ENCODE measurements around the gene BMP7. TPM values are rescaled to one million over a fixed set of nuclear protein-coding genes. Genes with fewer than 3 reads are reported as not detected.

The BMP7 gene
- total RNA-seq, 1 donor from 2014 or later, result not detected

DNA sequence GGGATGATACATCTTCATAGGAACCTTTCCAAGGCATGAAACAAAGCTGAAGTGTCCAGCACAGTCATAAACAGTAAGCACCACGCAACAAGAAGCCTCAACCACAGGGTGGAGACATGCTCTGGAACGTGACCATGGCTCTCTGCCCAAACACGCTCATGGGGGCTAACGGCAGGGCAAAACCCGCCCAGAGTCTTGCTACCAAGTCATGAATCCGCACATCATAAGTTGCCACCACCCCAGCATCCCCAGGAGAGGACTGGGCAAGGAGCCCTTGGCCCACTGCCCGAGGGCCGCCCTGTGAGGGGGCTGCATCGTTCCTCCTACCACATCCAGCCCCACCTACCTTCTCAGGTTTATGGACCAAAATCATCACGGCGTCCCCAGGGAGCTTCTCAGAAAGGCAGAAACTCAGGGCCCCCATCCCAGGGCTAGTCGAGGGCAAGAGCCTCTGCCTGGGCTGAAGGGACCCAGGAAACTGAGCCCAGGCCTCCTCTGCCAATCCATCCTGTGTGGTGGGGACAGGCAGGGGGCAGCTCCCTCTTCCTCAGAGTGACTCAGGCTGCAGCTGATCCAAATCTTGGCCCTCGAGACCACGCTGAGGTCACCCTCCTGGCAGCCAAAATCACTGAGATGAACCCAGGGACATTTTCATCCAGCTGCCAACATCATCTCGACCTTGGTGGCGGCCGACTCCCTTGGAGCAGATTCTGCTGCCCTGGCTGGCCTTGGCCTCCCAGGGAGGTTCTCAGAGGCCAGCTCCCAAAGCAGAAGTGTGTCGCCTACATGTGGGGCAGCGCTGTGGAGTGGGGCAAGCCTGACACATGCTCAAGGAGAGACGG, 42.6 kb downstream of the BMP7 start:
- Histone ChIP-seq H3K27me3 (ENCODE audit: control insufficient read depth, insufficient read depth, low read length) (peaks cover 2% of the 10 kb centered on the region), H3K4me3 (ENCODE audit: low read depth, low read length) (no peak overlapping the region), H3K36me3 (ENCODE audit: control insufficient read depth, insufficient read depth, low read length) (no peaks in the 10 kb centered on the region)
- TF ChIP-seq, protein P1, sequence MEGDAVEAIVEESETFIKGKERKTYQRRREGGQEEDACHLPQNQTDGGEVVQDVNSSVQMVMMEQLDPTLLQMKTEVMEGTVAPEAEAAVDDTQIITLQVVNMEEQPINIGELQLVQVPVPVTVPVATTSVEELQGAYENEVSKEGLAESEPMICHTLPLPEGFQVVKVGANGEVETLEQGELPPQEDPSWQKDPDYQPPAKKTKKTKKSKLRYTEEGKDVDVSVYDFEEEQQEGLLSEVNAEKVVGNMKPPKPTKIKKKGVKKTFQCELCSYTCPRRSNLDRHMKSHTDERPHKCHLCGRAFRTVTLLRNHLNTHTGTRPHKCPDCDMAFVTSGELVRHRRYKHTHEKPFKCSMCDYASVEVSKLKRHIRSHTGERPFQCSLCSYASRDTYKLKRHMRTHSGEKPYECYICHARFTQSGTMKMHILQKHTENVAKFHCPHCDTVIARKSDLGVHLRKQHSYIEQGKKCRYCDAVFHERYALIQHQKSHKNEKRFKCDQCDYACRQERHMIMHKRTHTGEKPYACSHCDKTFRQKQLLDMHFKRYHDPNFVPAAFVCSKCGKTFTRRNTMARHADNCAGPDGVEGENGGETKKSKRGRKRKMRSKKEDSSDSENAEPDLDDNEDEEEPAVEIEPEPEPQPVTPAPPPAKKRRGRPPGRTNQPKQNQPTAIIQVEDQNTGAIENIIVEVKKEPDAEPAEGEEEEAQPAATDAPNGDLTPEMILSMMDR (IDR thresholded peaks at IDR 0.05; ENCODE audit: insufficient read depth, low read length, severe bottlenecking), result no peak
- no peak for DNase-seq (ENCODE audit: low read depth)
- no peak for FAIRE-seq

DNA sequence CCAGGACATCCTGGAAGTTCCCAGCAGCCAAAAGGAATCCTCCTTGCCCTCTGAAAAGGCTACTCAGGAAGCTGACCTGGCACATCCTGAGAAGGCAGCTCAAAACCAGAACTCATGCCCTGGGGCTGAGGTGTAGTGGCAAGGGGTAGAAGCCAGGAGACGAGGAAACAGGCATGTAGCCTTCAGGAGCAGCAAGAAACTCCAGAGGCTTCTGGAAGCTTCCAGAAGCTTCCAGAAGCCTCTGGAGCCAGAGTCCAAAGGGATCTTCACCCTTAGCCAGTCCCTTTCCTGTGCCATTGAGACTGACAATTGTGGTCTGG, 43.9 kb downstream of the BMP7 start:
- H3K4me3 ChIP-seq (ENCODE audit: low read depth, low read length), result no peak overlapping the region
- H3K36me3 ChIP-seq (ENCODE audit: control insufficient read depth, insufficient read depth, low read length), result no peaks in the 10 kb centered on the region
- TF ChIP-seq, protein P1 (IDR thresholded peaks at IDR 0.05; ENCODE audit: insufficient read depth, low read length, severe bottlenecking), result no peak
- DNase-seq (ENCODE audit: low read depth) (no peak), FAIRE-seq (no peak)
- H3K27me3 ChIP-seq (ENCODE audit: control insufficient read depth, insufficient read depth, low read length), result peaks cover 2% of the 10 kb centered on the region

DNA sequence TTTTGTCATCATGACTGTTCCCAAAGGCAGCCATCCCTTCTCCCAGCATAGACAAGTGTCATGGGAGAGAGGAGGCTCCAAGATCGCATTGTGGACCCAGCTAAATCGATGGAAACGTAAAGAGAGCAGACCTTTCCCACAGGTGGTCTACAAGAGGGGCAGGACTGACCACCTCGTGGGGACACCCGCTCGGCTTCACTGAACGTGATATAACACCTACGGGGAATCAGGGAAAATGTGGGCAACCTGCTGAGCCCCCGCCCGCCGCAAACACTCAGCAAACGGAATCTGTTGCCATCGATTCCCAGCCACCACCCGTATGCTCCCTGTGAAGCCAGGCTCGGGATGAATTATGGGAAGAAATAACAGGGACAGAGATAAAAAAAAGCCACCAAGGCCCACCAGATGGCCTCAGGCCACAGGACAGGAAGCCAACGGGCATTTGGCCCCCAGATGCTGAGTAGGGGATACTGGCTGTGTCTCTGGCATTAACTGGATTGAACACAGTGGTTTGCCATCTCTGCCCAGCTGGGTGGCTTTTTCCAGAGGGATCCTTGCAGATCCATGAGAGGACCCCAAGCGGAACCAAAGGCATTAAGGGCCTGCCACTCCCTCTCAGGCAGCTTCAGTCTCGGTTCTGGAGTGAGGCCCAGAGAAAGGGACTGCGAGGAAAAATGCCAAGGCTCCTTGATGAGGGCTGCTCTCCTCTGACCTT, 44.4 kb downstream of the BMP7 start:
- H3K36me3 ChIP-seq (ENCODE audit: control insufficient read depth, insufficient read depth, low read length), result no peaks in the 10 kb centered on the region
- FAIRE-seq (no peak), DNase-seq (ENCODE audit: low read depth) (no peak)
- H3K4me3 ChIP-seq (ENCODE audit: low read depth, low read length), result no peak overlapping the region
- TF ChIP-seq, protein P1 (IDR thresholded peaks at IDR 0.05; ENCODE audit: insufficient read depth, low read length, severe bottlenecking), result no peak
- H3K27me3 ChIP-seq (ENCODE audit: control insufficient read depth, insufficient read depth, low read length), result peaks cover 2% of the 10 kb centered on the region

DNA sequence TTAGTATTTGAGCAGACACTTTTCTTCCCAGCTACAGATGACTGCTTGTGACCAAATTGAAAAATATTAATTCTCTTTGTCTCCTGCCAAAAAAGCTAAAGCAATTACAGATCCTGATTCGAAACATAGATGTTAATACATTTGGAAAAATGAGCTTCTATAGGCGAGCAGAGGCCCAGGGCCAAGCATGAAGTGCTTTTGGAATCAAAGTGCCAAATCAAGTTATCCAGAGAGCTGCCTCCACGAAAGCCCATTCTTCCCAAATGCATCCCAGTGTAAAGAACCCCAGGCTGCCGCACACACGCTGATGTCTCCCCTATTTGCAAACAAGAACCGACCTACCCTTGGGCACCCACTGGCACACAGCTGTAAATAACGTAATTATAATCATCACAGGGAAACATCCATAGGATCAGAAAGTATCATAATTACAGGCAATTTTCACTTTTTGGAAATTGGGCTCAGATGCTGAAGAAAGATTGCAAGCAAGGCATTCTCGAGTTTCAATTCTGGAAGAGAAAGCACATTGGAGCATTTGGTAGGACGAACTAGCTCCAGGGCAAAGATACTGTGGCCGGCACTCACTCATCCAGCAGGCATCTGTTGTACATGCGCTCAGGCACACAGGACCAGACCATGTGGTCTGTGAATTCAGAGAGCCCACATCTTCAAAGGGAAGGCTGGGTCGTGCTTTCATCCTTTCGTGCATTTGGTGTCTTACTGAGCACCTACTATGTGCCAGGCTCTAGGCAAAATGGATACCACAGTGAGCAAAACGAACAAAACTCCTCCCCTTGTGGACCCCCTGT, 45.9 kb downstream of the BMP7 start:
- Histone ChIP-seq H3K27me3 (ENCODE audit: control insufficient read depth, insufficient read depth, low read length) (peaks cover 2% of the 10 kb centered on the region), H3K4me3 (ENCODE audit: low read depth, low read length) (no peak overlapping the region), H3K36me3 (ENCODE audit: control insufficient read depth, insufficient read depth, low read length) (no peaks in the 10 kb centered on the region)
- FAIRE-seq (peak; percentile 43), DNase-seq (ENCODE audit: low read depth) (no peak)
- TF ChIP-seq, protein P1 (IDR thresholded peaks at IDR 0.05; ENCODE audit: insufficient read depth, low read length, severe bottlenecking), result no peak

DNA sequence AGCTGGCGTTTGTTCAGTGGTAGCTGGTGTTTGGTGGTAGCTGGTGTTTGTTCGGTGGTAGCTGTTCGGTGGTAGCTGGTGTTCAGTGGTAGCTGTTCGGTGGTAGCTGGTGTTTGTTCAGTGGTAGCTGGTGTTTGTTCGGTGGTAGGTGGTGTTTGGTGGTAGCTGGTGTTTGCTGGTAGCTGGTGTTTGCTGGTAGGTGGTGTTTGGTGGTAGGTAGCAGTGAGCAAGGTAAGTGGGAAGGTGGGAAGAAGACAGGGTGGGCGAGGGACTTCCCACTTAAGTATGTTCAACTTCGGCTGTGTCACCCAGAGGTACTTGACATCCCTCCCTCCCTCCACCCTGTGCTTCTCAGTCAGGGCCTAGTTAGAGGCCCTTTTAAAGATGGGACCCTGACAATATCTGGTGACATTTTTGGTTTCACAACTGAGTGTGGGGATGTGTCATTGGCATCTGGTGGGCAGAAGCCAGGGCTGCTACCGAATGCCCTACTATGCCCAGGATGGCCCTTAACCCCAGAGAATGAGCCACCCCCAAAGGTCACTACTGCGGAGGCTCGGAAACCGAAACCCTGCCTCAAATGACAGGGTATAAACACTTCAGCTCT, 47.3 kb downstream of the BMP7 start:
- DNase-seq (ENCODE audit: low read depth) (no peak), FAIRE-seq (no peak)
- H3K27me3 ChIP-seq (ENCODE audit: control insufficient read depth, insufficient read depth, low read length), result peaks cover 2% of the 10 kb centered on the region
- no peaks in the 10 kb centered on the region for H3K36me3 ChIP-seq (ENCODE audit: control insufficient read depth, insufficient read depth, low read length)
- no peak overlapping the region for H3K4me3 ChIP-seq (ENCODE audit: low read depth, low read length)
- TF ChIP-seq, protein P1 (IDR thresholded peaks at IDR 0.05; ENCODE audit: insufficient read depth, low read length, severe bottlenecking), result no peak

All from bronchial epithelial cell (primary cell).